Activated CD4-positive, alpha-beta T cell treated with anti-CD3 and anti-CD28 coated beads for 1 hour (primary cell): ENCODE results near the gene DCBLD1.

Experiments used
- DNase-seq: peaks from one replicate; pipeline ENCODE4 v3.0.0-alpha.2; 2020

Gene DCBLD1

DNA sequence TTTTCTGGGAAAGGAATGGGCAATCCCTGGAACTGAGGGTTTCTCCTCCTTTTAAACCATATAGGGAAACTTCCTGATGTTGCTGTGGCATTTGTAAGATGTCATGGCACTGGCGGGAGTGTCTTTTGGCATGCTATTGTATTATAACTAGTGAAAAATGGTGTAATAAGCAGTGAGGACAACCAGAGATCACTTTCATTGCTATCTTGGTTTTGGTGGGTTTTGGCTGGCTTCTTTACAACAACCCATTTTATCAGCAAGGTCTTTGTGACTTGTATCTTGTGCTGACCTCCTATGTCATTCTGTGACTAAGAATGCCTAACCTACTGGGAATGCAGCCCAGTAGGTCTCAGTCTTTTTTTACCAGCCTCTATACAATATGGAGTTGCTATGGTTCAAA is 9.1 kb upstream of the DCBLD1 start:
- no peak for DNase-seq

DNA sequence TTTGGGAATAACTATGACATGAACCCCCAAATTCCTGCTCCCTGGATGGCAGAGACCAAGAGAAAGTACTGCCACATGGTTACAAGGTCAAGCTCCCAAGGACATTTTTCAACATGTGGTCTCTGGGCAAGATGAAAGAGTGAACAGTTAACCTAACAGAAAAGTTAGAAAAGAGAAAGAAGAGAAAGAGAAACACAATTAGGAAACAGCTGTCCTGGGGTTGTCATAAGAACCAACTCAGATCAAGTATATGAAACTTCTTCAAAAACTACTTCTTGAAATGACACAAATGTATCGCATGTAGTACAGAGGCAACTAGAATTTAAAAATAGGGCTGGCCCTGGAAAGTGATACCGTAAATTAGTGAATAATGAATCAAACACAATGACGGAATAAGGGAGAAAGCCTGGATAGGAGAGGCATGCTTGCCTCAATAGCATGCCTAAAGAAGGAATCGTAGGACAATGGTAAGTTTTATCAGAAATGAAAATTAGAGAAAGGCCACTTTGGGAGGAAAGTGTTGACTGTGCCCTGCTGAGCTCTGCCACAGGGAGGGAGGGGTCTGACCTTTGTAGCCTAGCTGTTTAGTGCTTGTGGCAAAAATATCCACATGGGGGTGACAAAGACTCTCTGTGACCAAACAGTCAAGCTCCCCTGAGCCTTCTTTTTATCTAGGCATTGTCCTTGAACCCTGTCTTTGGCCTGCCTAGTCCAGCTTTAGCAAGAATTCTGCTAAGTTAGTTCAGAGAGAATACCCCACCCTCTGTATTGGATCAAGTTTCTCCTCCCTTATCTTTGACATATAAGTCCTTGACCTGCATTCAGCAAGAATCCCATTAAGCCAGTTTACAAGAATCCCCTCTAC is 4.3 kb upstream of the DCBLD1 start:
- no peak for DNase-seq

DNA sequence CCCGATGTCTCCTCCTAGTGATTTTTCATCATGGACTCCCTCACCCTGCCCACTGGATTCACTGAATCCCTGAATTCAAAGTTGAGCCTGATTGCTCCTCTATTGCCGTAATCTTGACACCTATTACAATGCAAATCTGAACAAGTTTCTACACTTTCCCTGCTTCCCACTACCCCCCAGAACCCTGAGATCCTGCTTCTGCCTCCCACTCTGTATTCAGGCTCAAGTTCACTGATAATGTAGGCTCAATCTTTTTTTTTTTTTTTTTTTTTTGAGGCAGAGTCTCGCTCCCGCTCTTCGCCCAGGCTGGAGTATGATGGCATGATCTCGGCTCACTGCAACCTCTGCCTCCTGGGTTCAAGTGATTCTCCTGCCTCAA is 3.6 kb upstream of the DCBLD1 start:
- no peak for DNase-seq

DNA sequence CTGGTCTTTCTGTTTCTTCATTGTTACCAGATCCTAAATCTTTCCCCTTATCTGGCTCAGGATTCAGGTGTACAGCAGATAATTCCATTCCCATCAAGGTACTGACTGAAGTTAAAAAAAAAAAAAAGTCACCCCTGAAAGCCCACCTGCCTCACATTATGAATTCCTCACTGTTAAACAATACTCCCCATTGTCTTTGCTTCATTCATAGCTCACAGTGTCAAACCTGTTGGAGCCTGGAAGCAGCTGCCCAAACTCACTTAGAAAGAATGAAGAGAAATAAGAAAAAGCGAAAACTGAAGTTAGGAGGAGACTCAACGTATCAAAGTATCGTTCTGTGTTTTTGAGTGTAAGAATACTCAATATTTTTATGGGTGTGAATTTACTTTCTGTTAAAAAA is 1.8 kb upstream of the DCBLD1 start:
- DNase-seq = no peak

DNA sequence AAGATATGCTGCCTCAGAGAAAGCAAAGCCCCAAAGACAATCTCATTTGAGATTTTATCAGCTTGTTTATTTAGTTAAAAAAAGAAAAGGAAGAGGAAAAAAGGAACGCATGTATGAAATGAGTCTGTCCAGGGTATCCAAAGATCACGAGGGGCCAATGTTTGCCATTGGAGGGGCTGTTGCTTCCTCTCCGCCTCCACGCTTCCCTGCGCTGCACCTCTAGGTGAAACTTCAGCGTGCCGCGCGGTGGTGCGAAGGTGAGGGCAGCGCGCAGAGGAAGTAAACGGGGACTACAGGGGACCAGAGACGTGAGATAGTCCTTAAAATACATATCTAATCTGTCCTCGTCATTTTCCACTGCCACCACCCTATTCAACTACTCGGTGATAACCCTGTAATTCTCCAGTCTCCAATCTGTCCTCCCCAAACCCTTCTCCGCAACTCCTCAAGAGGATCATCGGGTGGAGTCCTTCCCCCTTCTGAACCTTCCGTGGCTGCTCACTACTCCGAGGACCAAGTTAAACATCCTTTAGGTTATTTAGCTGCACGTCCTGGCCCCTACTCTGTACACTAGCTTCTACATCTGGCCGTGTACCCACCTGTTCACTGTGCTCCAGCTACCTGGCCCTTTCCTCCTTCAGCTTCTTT is 1.1 kb upstream of the DCBLD1 start:
- DNase-seq = no peak

DNA sequence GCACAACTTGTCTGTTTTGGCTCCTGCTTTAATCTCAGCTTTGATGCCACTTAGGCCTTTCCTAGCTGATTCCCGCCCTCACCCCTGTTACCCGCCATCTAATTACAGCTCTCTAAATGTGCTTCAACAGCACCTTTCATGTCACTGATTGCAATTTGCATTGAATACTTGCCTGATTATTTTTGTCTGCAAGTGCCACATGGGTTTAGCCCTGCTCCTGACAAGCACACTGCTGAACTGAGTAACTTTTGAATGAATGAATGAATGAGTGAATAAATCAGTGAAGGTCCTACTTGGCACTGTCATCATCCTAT is 591 bp upstream of the DCBLD1 start:
- DNase-seq = no peak

DNA sequence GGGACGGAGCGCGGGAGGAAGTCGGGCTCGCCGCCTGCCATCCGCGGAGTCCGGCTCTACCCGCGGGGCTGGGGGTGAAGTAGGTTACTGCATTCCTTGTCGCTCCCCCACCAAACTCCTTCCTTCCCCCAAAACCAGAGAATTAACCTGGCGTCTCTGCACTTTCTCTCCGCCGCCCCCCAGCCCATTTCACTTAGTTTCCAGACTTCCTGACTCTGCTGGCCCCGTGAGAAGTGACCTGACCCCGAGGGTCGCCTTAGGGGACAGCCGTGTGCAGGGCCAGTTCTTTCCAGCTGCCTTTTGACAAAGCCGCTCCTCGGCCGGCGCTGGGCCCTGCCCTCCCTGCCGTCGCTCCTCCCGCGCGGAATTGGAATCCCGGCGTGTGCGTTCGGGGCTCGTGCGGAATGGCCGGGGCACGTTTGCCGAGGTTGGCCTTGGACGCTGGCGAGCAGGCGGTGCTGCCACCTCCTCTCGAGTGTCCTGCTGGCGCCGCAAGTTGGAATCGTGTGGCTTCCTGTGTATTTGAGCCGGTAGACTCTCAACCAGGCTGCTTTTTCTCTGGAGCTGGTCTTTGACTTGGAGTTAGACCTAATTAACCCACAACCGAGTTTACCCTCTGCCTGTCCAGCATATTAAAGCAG is 650 bp downstream of the DCBLD1 start:
- DNase-seq = no peak

DNA sequence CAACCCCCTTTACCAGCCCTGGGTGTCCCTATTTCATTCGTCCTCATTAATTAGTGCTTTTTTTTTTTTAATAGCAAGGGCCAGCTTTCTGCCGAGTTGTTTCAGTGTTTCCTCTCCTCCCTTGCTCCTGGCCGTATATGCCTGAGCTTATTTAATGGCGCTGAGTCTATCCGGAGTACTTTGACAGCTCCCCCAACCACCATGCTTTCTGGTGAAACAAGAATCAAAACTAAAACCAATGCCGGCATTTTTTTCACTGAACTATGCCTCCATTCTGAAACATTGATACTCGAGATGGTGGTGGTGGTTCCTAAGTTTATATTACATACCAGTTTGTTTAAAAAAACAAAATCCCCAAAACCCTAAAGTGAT is 1.2 kb downstream of the DCBLD1 start:
- DNase-seq = no peak

DNA sequence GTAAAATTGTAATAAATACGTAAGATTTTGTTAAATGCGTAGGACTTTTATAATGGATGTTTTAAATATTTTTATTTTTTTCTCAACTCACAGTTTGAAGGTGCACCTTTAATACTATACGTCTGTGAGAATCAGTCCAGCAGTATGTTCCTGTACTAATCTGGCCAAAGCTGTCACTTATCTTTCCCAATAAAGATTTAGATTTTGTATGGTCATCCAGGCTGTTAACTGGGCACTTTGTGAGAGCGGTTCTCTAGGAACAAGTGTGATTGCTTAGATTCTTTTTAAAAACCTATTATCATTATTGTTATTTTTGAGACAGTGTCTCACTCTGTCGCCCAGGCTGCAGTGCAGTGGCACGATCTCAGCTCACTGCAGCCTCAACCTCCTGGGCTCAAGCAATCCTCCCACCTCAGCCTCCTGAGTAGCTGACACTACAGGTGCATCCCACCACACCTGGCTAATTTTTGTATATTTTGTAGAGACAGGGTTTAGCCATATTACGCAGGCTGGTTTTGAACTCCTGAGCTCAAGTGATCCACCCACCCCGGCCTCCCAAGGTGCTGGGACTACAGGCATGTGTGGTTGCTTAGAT is 1.7 kb downstream of the DCBLD1 start:
- no peak for DNase-seq

DNA sequence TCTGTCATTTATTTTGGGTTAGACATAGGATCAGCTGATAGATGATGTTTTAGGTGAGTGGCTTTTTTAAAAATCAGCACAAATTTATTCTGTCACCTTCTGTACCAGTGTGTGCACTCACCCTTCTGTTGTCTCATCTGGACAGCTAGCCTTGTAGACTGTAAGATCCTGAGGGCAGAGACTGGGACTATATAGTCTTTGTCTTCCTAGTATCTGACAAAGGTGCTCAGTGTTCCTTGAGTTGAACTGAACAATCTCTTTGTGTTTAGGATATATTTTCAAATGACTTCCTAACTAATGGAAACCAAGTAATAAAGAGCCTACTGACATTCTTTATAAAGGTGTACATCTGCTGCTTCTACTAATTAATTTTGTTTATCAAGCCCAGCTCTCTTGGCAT is 3.0 kb downstream of the DCBLD1 start:
- DNase-seq = no peak

DNA sequence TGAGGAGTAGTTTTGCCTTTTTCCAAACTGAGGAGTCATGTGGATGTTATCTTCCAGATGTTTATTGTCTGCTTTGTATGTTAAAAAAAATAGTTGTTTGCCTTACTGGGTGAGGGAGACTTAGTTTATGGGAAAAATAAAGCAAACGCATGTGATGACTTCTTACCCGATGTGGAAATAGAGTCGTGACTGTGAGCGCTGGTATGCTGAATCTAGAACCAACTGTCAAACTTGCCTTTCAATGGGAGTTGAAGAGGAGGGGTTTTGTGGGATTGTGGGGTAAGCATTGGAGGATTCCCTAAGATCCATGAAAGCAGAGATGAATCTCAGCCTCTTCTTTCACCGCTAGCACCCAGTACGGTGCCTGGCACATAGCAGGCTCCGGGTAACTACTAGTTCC is 5.3 kb downstream of the DCBLD1 start:
- no peak for DNase-seq

DNA sequence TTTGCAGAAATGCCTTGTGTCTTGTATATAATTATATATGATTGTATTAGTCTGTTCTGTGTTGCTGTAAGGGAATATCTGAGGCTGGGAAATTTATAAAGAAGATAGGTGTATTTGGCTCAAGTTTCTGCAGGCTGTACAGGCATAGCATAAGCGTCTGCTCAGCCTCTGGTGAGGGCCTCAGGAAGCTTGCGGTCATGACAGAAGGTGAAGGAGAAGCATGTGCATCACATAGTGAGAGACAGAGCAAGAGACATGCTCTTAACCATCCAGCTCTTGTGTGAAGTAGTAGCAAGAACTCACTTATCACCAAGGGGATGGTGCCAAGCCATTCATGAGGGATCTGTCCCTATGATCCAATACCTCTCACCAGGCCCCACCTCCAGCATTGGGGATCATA is 6.5 kb downstream of the DCBLD1 start:
- DNase-seq = no peak

DNA sequence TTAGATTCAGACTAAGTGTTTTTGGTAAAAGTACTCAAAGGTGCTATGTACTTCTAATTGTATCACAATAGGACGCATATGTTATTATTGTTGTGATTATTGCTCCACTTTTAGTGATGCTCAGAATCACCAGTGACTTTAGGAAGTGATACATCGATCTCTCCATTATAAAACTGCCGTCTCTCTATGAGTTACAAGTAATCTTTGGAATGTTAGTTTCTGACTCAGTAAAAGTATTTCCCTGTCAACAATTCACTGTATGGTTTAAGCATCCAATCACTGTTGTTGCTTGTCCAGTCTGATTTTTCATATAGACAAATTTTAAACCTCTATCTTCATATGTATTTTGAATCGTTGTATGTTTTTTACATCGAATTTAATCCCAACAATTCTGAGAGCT is 9.4 kb downstream of the DCBLD1 start:
- no peak for DNase-seq

DNA sequence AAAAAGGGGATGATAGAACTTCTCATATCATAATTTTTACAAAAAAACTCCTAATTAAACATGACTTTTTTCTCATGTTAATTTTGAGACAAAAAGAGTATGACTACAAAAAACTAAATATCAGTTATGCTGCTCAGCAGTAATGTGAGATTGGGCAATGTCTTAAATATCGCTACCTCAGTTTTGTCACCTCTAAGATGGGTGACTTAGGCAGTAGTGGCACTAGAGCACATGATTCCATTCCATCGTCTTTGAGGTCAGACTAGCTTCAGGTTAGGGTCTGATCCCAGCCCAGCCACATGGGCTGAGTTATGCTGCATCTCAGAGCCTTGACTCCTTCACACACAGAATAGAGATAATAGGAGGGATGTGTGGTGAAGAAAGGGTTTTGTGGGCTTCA is 11.0 kb downstream of the DCBLD1 start:
- DNase-seq = no peak

DNA sequence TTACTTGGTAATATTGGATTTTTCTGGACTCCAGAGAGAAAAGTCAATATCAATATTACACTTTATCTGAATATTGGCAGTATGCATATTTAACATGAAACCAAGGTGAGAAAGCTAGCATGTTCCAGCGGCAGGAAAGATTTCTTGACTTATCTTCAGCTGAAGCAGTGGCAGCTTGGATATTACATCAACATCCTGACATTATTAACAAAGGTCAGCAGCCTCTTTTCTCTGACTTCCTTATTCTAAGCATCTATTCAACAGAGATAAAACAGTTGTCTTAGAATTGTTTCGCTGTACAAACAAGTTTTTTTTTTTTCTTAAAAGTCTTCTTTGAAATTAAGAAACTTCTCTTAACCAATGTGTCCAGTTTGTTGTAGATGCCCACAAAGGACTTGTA is 11.8 kb downstream of the DCBLD1 start:
- DNase-seq = no peak

DNA sequence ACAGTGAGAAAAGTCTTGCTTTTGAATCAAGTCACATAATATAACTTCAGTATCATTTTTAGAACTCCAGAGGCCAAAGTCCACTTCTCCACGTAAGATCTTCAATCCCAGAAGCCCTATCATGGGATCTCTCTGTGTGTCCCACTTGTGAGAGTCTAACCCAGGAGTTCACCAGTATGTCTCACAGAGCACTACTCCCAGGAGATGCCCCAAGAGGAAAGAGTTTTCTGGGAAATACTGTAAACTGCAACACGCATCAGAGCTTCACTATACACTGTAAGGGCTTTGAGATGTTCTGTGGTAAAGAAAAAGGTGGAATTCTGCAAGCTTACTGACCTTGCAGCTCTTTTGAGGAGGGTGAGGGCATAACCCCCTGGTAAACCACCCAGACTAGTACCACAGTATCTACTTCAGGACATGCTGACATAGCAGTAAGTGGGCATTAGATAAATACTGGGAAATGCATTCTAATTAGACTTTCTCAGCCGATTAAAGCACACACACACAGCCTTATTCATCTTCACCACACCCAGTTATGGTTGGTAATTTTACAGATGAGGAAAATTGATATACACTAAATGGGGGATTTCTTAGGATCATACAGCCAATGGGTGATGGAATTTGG is 12.3 kb downstream of the DCBLD1 start:
- no peak for DNase-seq

DNA sequence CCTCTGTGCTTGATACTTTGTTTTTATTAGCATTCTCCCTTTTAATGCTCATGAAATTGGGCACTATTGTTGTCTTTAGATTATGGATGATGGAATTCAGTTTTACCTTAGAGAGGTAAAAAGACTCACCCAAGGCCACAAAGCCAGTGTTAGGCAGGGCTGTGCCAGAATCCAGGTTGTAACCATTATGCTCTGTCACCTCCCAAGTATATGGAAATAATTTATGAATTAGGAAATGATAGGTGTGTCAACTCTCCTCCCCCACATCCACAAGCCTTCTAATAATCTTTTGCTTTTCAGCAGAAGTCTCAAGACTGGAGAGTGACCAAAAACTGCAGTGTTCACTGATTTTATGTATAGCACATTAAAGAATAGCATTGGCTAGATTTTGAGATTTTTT is 13.0 kb downstream of the DCBLD1 start:
- DNase-seq = no peak

DNA sequence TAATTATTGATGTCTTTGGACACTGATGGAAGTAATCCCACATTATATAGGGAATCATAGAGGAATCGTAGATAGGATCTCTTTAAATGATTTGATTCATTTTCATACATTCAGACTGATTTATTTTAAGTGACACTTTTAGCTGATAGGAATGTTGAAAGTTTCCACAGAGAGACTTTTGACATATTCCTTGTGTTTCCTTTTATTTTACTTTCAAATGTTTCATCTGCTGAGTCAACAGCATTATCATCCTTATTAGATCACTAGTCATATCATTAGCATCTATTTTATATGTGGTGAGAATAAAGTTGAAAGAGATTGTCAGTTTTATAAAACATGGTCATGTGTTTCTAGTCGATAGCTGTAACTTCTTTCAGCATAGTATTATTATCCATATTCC is 13.4 kb downstream of the DCBLD1 start:
- DNase-seq = no peak

DNA sequence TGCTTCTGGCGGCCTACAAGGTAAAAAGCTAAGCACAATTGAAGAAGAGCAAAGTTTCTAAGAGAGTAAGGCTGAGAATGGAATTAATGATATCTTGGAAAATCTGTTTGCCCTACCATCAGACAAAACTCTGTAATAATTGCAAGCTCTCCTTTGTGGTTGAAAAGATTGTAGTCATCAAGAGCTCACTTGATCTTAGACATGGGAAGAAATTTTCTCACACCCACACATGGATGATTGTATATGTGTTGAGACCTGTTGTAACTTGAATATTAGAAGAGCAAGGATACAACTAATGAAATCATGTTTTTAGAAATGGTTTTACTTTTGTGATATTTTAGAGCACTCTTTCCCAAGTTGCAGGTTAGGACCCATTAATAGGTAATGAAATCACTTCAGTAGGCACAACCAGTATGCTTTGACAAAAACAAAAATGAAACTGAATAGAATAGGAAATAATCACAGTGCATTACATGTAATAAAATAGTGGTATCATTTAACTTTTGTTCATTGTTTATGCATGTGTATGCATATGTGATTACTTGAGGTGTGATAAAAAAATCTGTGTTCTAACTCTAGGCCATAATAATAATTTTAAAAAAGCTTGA is 14.0 kb downstream of the DCBLD1 start:
- DNase-seq = no peak

DNA sequence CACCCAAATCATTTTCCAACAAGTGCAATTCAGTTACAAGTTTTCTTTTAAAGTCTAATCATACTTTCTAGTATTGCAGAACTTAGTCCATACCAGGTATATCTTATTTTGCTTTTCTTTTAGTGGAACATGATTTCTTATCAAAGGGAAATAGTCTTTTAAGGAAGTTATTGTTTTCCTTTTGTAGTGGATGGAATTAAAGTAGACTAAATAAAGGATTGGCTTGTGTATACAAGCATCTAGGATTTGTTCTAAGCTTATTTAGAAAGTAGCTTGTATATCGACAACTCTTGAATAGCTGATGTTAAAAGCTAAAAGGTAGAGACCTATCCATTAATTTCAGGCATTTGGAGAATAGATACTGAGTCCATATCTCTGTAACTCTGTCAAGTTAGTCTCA is 14.8 kb downstream of the DCBLD1 start:
- DNase-seq = no peak

DNA sequence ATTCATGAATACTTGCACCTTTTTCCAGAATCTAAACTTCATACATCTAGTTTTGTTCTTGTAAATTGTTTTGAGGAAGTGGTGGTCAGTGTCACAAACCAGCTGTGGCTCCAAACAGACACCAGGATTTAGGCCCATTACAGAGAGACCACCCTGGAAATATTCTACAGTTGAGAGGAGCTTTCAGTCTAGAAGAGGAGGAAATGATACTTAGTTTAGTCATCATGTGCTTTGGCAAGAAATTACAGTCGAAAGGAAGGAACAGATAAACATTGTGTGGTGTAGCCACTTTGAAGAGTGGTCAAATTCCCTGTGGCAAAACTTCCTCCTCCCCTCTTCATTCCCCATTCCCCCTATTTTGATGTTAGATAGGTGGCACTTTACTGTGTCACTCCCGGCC is 15.7 kb downstream of the DCBLD1 start:
- no peak for DNase-seq

DNA sequence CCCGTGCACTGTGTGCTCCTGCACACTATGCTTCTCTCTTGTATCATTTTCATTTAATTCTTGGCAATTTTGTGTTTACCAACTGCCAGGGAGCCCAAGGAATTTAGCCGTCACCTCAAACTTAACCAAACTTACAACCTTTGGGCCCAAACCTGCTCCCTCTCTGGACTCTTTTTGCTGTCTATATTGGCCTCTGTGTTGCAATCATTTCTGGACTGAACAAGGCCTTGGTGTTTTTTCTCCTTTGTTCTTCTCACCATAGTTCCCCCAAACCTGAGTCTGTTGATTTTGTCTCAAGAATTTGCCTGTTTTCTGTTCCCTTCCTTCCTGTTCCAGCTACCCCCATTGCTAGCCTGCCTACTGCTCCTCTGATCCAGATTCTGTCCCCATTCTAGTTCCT is 19.2 kb downstream of the DCBLD1 start:
- DNase-seq = no peak

DNA sequence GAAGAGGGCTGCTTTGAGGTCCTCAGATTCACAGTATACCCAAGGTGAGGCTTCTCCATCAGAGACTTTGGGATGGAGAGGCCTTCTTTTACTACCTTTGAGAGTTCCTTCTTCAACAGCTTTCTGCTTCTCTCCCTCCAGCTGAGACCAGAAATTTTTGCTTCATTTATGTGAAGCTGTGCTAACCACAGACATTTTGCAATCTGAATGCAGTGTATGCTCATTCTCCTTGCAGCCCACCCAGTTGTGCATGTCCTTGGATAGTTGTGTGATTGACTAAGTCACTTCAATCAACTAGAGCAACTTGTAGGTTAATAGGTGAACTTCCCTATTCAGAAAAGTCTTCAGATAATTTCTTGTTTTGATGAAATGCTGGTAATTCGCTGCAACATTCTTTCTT is 20.1 kb downstream of the DCBLD1 start:
- DNase-seq = no peak
